Right lobe of liver (tissue), 4 donors: ENCODE results near the gene IL4I1.

Experiments used
- POLR2A ChIP-seq: fragments of 450-650 bp; IDR thresholded peaks from one replicate; pipeline ENCODE4 v1.6.1; 2017; ENCODE audit warnings: antibody characterized with exemption, mild to moderate bottlenecking
- TF ChIP-seq, protein P1 (sequence below), 4 donors: fragments of 200-600 bp in 3 of 4; fragments of 450-650 bp in 1 of 4; IDR thresholded peaks; one replicate each; pipeline versions ENCODE4 v1.5.1 to v1.8.0; 2016 to 2022; ENCODE audit warnings: antibody characterized with exemption in 4 of 4, mild to moderate bottlenecking in 2 of 4
- donor health status: DM: no; HTN: no; CAD: no.
- donor health status: DM: no; HTN: no; CAD: no.
- donor health status: DM: no; HTN: yes; CAD: no.

DNA sequence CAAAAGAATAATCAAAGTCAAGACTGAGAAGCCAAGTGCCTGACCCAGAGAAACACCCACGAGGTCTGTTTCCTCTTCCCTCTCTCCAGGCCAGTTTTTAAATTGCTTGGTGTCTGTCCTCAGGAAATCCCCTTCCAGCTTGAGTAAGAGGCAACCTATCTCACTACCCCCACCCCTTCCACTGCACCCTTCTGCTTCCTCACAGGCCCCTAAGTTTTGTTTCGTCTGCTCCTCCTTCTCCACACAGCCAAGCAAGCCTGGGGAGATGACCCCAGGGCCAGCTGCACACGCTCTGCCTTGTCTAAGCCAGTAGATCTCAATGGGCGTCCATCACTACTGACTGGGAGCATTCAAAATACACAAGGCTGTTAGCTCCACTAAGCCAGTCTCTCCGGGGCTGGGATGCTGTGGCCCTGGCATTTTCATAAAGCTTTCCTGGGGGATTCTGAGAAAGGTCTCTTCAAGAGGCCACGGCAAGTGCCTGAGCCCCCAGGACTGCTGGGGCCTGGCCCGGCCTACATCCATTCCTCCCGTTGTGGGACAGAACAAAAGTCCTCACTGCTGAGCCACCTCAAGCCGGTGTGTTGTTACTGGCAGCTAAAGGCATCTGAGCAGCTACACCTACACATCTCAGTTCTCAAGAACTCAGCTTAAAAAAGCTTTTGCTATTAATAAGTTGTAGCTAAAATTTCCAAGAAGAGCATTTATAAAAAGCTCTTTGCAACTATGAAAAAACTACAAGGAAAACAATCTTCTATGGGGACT, 14.9 kb upstream of the IL4I1 start:
- TF ChIP-seq, protein P1, sequence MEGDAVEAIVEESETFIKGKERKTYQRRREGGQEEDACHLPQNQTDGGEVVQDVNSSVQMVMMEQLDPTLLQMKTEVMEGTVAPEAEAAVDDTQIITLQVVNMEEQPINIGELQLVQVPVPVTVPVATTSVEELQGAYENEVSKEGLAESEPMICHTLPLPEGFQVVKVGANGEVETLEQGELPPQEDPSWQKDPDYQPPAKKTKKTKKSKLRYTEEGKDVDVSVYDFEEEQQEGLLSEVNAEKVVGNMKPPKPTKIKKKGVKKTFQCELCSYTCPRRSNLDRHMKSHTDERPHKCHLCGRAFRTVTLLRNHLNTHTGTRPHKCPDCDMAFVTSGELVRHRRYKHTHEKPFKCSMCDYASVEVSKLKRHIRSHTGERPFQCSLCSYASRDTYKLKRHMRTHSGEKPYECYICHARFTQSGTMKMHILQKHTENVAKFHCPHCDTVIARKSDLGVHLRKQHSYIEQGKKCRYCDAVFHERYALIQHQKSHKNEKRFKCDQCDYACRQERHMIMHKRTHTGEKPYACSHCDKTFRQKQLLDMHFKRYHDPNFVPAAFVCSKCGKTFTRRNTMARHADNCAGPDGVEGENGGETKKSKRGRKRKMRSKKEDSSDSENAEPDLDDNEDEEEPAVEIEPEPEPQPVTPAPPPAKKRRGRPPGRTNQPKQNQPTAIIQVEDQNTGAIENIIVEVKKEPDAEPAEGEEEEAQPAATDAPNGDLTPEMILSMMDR (IDR thresholded peaks at IDR 0.05) = no peak
- TF ChIP-seq POLR2A = no peak
